GM21529 (cell line): ENCODE measurements around the gene RTRAF.

ENCODE experiments used
- ATAC-seq: cut with Tn5 transposase; IDR thresholded peaks from one replicate; pipeline ENCODE4 v1.9.1; 2021; ENCODE audit not compliant: unreplicated experiment

The RTRAF gene

DNA sequence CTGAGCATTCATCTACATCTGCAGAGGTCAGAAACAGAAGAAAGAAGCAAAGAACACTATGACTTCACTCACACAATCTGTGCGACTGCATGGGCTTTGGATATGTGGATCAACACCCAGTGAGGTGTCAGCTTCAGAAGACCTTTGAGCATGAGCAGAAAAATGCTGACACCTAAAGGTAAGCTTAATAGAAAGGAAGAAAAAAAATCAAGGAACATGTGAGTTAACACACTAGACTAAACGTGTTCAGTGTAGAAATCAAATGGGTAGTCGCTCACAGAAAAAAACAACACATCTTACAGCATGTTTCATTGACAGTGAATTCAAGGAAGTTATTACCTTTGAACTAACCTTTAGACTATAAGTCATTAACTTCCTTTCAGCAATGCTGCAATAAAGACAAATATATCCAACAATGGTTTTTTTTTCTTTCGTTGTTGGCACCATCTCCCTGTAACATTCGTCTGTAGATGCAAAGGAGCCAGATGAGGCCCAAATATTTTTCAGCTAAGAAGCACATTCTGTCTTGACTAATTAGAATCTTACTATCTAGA, 30.9 kb downstream of the RTRAF start:
- no peak for ATAC-seq

- no peak for ATAC-seq
Observed at GRCh38 chr14:52020866-52021717, 31.7 kb downstream of the RTRAF start.

DNA sequence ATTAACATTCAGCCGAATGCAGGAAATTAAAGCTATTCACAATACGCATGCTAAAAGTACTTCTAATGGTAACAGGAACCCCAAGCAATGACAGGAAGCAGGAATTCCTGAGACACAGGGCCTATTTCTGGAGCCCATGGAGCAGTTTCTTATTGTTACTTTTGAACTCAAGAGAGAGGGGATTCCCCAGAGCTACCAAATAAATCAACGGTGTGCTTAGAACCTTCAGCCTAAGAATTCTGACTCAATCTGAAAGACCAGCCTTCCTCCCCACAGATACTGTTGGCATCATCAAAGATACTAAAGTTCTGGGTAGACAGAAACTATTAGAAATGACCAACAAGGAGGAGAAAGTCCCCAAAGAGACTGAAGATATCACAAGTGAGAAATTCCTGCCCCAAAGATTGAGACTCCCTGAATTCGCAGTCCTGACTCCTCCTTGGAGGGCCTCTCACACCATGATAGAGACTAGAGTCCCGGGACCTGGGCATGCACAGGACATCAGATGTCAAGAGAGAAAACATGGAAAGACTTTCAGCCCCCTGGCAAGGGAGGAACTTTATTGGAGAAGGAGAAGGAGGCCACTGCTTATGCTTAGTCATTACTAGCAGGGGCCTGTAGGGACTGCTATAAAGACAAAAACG, 32.7 kb downstream of the RTRAF start:
- peak; percentile 77 for ATAC-seq

GRCh38 chr14:52023518-52023917, 34.2 kb downstream of the RTRAF start:
- ATAC-seq: no peak

- no peak for ATAC-seq
Observed at GRCh38 chr14:52025310-52025709, 36.0 kb downstream of the RTRAF start.

GRCh38 chr14:52026017-52026660, 36.8 kb downstream of the RTRAF start:
- no peak for ATAC-seq

DNA sequence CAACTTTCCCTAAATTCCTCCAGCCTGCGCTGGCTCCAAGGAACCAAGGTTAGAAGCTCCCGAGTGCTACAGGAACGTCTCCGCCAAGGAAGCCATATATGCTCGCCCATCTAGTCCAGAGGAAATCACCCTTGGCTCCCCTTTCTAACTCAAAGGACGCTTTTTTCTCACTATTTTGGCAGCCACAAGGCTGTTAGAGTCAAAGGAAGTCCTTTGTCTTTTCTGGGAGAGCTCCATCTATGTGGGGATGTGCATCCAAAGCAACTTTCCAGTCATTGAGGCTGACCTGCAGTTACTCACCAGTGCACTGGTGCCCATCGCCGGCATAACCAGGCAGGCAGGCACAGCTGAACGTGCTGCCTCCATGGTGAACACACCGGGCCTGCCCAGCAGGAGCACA, 37.6 kb downstream of the RTRAF start:
- no peak for ATAC-seq

DNA sequence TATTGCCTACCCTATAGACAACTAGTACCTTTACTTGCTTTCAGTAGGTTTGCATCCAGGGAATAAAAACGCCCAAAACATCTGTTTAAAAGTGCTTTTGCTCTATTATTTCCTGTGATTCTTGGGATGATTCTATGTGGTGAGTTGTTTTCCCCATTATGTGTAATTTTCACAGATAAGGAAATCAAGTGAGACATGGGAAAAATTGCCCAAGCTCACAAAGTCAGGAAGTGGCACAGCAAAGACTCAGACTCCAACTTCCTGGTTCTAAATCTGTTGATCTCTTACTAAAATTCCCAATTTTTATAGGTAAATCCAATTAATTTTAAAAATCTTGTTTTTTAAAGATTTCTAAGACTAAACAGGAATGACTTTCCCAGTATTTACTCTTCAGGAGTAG, 40.5 kb downstream of the RTRAF start:
- no peak for ATAC-seq

GRCh38 chr14:52031781-52032180, 42.4 kb downstream of the RTRAF start:
- ATAC-seq: no peak

- ATAC-seq: no peak
Observed at GRCh38 chr14:52032204-52032801, 43.0 kb downstream of the RTRAF start.

- ATAC-seq: no peak
Observed at GRCh38 chr14:52033101-52033642, 43.8 kb downstream of the RTRAF start.

- no peak for ATAC-seq
Observed at GRCh38 chr14:52039124-52039815, 49.9 kb downstream of the RTRAF start.

- ATAC-seq: no peak
Observed at GRCh38 chr14:52040598-52040997, 51.3 kb downstream of the RTRAF start.

DNA sequence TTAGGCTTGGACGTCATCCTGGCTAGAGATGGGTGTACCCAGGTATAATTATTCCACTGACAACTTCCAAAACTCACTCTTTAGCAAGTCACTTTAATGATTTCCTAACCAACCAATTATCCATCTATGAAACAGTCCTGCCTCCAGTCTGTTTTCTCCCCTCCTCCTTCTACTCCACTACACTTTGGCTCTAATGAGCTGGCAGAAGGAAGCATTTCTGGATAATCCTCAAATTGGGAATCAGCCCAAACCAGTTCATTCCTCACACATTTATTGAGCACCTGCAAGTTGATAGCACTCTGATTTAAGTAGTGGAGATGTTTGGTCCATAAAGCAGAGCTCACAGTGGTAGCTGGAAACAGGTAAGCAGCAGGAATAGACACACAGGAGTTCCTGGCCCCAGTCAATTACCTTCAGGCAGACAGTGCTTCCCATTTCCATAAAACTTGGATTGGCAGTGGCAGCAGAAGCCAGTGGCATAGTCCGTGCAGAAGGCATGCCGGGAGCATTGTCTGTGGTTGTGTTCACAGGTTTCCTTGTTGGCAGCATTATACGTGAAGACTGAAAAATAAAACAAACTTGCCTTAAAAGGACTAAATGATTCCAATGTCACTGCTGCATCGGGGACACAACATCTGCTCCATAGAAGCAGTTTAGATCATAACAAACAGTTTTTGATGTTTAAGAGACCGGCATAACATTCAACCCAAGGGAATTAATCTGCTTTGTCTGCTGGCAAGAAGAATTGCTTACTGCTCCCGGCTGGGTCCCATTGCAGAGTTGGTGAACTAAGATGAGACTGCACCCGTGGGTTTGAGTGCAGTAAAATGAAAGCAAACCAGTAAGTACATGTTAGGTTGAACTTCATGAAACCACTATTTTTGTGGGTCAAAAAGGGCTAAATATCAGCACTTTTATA, 53.3 kb downstream of the RTRAF start:
- ATAC-seq: no peak

GRCh38 chr14:52043690-52044089, 54.3 kb downstream of the RTRAF start:
- no peak for ATAC-seq

DNA sequence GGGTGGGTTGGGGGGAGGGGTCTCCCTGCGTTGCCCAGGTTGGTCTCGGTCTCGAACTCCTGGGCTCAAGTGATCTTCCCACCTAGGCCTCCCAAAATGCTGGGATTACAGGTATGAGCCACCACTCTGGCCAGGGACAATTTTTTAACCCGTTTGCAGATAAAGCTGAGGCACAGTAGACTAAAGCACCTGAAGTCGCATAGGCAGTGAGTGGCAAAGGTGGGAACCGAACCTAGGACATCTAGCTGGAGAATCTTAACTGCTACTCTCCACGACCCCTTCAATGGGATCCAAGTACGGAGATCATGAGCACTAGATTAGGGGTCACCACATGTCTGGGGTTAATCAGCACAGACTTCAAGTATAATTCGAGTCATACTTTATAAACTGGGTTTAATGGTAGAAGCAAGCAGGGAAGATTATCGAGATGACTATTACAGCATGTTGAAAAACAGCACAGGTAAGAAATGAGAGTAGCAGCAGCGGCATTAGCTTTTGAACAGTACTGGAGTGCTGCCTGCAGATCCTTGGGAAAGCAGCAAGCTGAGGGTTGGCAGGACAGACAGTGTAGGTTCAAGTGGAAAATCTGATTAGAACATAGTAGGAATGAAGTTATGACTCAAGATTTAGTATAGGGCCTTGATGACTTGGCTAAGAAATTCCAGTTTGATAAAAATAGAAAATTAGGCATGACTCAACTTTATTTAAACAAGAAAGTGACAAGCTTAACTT, 55.6 kb downstream of the RTRAF start:
- ATAC-seq: no peak

DNA sequence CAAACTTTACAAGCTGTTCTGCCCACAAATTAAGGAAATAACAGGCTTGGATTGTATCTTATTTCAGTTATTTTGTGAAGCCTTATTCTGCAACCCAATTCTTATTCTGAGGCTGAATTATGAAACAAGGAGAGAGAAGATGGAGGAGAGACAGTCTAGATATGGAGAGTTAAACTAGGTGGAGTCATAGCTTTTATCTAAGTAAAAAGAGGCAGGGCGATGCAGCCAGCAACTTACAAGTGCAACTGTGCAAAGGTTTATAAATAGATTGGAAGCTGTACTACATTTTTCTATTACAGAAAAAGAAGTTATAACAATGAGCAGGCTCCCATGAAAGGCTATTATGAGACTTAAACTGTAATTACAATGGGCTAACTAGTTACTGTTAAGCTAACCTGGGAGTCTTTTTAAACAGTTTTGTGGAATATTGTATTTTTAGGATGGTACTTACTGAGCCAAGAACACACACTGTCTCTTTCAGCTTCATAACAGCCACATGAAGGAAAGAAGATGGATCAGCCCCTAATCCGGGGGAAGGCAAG, 57.1 kb downstream of the RTRAF start:
- ATAC-seq: no peak

DNA sequence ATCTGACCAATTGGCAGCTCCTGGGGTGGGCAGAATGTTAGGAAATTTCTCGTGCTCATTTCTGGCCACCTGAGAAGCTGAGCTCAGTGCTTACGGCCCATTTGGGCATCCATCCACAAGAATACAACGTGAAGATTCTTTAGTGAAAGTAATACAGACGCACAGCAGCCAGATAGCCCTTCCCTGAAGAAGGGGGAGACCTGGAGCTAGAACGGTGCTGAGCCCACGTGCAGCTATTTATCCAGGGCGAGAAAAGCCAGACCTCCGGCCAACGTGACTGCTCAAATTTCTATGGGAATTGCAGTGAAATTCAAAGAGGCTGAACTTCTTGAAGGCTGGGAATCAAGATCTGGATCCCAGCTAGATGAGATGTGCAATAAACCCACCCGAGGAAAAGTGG, 58.8 kb downstream of the RTRAF start:
- ATAC-seq: no peak
